ENCODE measurements around the gene CMTR2. TPM values are rescaled to one million over a fixed set of nuclear protein-coding genes. Genes with fewer than 3 reads are reported as not detected.

Gene CMTR2
- total RNA-seq, 1 donor from 2014 or later = 17.5 TPM

Other genes with a start within 250 kb of the CMTR2 start
- gene HYDIN, start 58.7 kb downstream of the CMTR2 start, total RNA-seq = 0.29 TPM in 1 of 2 replicates, not detected in the other
- gene CALB2, start 69.3 kb upstream of the CMTR2 start, total RNA-seq = not detected in 2 replicates
- not detected in 2 replicates for gene TLE7, start 152.7 kb upstream of the CMTR2 start, total RNA-seq
- gene ZNF23, start 172.8 kb upstream of the CMTR2 start, total RNA-seq = 4.6 and 6.7 TPM in 2 replicates
- 1.4 and 2.2 TPM in 2 replicates for gene ZNF19, start 199.9 kb upstream of the CMTR2 start, total RNA-seq
- not detected in 2 replicates for gene CHST4, start 237.0 kb upstream of the CMTR2 start, total RNA-seq

Measured in glomerular endothelial cell (primary cell).